H1 (cell line): ENCODE data around the gene PRKCA. TPM values are rescaled to one million over a fixed set of nuclear protein-coding genes. Genes with fewer than 3 reads are reported as not detected.

Experiments used
- BACH1 ChIP-seq: IDR thresholded peaks from 2 replicates; pipeline ENCODE4 v1.6.1; 2012; ENCODE audit warnings: low read length, improper control_type of control experiment
- CBX8 ChIP-seq: fragments of 300-800, 300-1000 bp; sonication (generic); IDR thresholded peaks from 2 replicates; pipeline ENCODE4 v1.7.1; 2016; ENCODE audit warnings: low read depth, low read length, borderline replicate concordance
- EZH2 ChIP-seq: fragments of 200-600 bp; sonication (generic); IDR thresholded peaks from 2 replicates; pipeline ENCODE4 v1.7.1; 2012; ENCODE audit warnings: low read depth, mild to moderate bottlenecking, moderate library complexity, low read length, inconsistent platforms; ENCODE audit not compliant: severe bottlenecking
- KDM1A ChIP-seq: fragments of 200-600, 300-600 bp; sonication (generic); IDR thresholded peaks from 2 replicates; pipeline ENCODE4 v1.7.1; 2016; ENCODE audit warnings: mild to moderate bottlenecking, low read length, borderline replicate concordance
- KDM4A ChIP-seq: IDR thresholded peaks from one replicate; pipeline ENCODE4 v1.7.1; 2012; ENCODE audit warnings: low read depth, mild to moderate bottlenecking, moderate library complexity, low read length, inconsistent platforms; ENCODE audit not compliant: severe bottlenecking
- NRF1 ChIP-seq: IDR thresholded peaks from 2 replicates; pipeline ENCODE4 v1.6.1; 2011; ENCODE audit warnings: mild to moderate bottlenecking, low read depth, low read length, improper control_type of control experiment
- POU5F1 ChIP-seq: IDR thresholded peaks from 2 replicates; pipeline ENCODE4 v1.6.1; 2011; ENCODE audit warnings: low read depth, mild to moderate bottlenecking, low read length, moderate library complexity
- TBP ChIP-seq: IDR thresholded peaks from 2 replicates; pipeline ENCODE4 v1.6.1; 2011; ENCODE audit warnings: low read depth, low read length, improper control_type of control experiment
- polyA plus RNA-seq, 7 experiments: library from polyadenylated mRNA; depleted of rRNA in 3 of 7; stranded (reverse) in 5 of 7; unstranded in 2 of 7; fragments of >200 nt in 5 of 7; fragments of 200-250 nt in 2 of 7; gene quantifications; 1 replicate in 5 of 7; 2 replicates in 1 of 7; 4 replicates in 1 of 7; pipeline versions ENCODE4 v1.2.1 to v1.2.3, GENCODE V29; 2011 to 2013; ENCODE audit warnings: missing spikeins in 2 of 7, mixed read lengths in 2 of 7
- total RNA-seq: library from RNA; stranded (reverse); fragmentation: NEBNext Ultra II Directional; extraction: Animal tissue kit (Norgen Biotek cat#: 25700); gene quantifications from 2 replicates; pipeline ENCODE4 v1.2.1, GENCODE V29; 2021
- TF ChIP-seq, protein P1 (sequence below): IDR thresholded peaks from 2 replicates; pipeline ENCODE4 v1.6.1; 2012; ENCODE audit warnings: inconsistent platforms

Gene PRKCA
- total and polyA plus RNA-seq, 2 of the 8 experiments (the other 6 are each of a cell fraction or from before 2014, with no cell fraction given) = 5.8 to 17.8 TPM

DNA sequence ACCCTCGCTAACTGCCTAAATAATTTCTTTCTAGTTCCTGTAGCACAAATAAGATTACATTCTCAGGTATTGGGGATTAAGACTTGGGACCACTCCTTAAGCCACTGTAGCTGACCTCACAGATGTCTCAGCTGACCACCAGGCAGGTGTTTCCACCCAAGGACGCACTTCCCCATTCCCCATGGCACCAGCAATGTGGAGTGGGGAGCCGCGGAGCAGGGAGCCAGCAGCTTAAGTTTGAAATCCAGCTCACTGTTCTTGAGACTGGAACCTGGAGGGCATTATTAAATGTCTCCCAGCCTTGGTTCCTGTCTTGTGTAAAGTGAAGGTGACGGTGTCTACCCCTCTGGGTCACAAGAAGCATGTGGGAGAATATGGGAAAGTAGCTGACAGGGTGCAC lies 283.1 kb downstream of the PRKCA start (continued):
- TF ChIP-seq, protein P1, sequence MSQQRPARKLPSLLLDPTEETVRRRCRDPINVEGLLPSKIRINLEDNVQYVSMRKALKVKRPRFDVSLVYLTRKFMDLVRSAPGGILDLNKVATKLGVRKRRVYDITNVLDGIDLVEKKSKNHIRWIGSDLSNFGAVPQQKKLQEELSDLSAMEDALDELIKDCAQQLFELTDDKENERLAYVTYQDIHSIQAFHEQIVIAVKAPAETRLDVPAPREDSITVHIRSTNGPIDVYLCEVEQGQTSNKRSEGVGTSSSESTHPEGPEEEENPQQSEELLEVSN = no peak
- no peak for TF ChIP-seq KDM1A
- no peak for TF ChIP-seq POU5F1
- no peak for TF ChIP-seq TBP
- no peak for TF ChIP-seq KDM4A
- no peak for TF ChIP-seq NRF1
- no peak for TF ChIP-seq EZH2
- no peak for TF ChIP-seq BACH1
- TF ChIP-seq CBX8 = no peak
- TF ChIP-seq, all 59 proteins: peak for 0
